ENCODE data around the gene PSTPIP1.

DNA sequence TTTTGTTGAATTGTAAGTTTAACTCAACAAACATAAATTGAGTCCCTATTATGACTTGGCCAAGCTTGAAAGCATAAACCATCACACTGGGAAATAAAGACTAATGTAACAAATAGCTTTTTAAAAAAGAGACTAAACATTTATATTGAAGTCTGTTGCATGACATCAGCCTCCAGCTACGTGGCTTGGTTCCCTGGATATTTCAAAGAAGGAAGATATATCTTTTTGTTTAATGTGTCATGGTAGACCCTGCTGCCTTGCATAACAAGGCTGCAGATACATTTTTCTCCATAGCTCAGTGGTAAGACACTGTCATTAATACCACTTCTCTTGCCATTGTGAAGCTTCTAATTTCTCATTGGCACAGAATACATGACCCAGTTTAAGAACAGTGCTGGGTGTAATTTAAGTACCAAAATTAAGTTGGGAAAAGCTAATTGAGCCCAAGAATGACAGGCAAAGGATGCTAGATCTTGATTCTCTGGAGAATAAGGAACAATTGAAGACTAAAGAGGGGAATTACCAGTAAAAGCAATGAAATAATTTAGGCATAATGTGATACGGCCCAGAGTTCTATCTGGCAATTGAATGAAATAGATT, 49.3 kb upstream of the PSTPIP1 start:
- TF ChIP-seq, protein P1, sequence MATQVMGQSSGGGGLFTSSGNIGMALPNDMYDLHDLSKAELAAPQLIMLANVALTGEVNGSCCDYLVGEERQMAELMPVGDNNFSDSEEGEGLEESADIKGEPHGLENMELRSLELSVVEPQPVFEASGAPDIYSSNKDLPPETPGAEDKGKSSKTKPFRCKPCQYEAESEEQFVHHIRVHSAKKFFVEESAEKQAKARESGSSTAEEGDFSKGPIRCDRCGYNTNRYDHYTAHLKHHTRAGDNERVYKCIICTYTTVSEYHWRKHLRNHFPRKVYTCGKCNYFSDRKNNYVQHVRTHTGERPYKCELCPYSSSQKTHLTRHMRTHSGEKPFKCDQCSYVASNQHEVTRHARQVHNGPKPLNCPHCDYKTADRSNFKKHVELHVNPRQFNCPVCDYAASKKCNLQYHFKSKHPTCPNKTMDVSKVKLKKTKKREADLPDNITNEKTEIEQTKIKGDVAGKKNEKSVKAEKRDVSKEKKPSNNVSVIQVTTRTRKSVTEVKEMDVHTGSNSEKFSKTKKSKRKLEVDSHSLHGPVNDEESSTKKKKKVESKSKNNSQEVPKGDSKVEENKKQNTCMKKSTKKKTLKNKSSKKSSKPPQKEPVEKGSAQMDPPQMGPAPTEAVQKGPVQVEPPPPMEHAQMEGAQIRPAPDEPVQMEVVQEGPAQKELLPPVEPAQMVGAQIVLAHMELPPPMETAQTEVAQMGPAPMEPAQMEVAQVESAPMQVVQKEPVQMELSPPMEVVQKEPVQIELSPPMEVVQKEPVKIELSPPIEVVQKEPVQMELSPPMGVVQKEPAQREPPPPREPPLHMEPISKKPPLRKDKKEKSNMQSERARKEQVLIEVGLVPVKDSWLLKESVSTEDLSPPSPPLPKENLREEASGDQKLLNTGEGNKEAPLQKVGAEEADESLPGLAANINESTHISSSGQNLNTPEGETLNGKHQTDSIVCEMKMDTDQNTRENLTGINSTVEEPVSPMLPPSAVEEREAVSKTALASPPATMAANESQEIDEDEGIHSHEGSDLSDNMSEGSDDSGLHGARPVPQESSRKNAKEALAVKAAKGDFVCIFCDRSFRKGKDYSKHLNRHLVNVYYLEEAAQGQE (IDR thresholded peaks at IDR 0.05; ENCODE audit: unreplicated experiment) = no peak
- TF ChIP-seq CTCF (conservative IDR thresholded peaks at IDR 0.05; ENCODE audit: low read depth in 2 of 2) (no peak), EZH2phosphoT487 (IDR thresholded peaks at IDR 0.05; ENCODE audit: unreplicated experiment) (no peak), ZNF114 (CRISPR knock-in tag; IDR thresholded peaks at IDR 0.05) (no peak), ZNF331 (CRISPR knock-in tag; IDR thresholded peaks at IDR 0.05; ENCODE audit: low read depth) (no peak), CREB1 (CRISPR knock-in tag; IDR thresholded peaks at IDR 0.05; ENCODE audit: low read depth) (no peak), EZH2 (IDR thresholded peaks at IDR 0.05; ENCODE audit: low read depth, unreplicated experiment) (no peak), JUNB (IDR thresholded peaks at IDR 0.05; ENCODE audit: unreplicated experiment) (no peak), POLR2AphosphoS5 (IDR thresholded peaks at IDR 0.05; ENCODE audit: low read depth) (no peak), NANOG (IDR thresholded peaks at IDR 0.05; ENCODE audit: borderline replicate concordance) (no peak)
